LNCAP (cell line): ENCODE results near the gene EBPL.

ENCODE experiments used
- CTCF ChIP-seq: fragments of 450-650 bp; IDR thresholded peaks from 2 replicates; pipeline ENCODE4 v1.5.1; 2017; ENCODE audit warnings: mild to moderate bottlenecking

EBPL gene

GRCh38 chr13:49616676-49617065 lies 74.6 kb downstream of the EBPL start:
- no peak for TF ChIP-seq CTCF

- TF ChIP-seq CTCF, result no peak
Measured at GRCh38 chr13:49615836-49616675, 75.2 kb downstream of the EBPL start.
